Embryonic facial prominence (tissue), 1 donor: ENCODE measurements around the gene MYL3.

Experiments
- DNase-seq: peaks from one replicate; pipeline ENCODE4 v3.0.0-alpha.2; 2016; ENCODE audit errors: extremely low spot score

The MYL3 gene

GRCh38 chr3:46851364-46852333 is 11.6 kb downstream of the MYL3 start:
- no peak for DNase-seq

DNA sequence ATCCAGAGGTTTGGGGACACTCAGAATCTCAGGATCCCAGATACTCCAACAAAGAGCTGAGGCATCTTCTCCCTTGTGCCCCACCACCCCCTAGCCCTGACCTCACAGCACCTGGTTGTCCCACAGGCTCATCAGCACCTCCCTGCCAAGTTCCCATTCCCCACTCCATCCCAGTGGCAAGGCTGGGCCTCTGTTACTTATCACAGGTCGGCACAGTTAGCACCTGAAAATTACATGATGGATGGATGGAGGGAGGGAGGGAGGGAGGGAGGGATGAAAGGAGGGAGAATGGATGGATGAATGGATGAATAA is 12.8 kb downstream of the MYL3 start:
- no peak for DNase-seq

GRCh38 chr3:46849686-46850467 is 13.4 kb downstream of the MYL3 start:
- no peak for DNase-seq

DNA sequence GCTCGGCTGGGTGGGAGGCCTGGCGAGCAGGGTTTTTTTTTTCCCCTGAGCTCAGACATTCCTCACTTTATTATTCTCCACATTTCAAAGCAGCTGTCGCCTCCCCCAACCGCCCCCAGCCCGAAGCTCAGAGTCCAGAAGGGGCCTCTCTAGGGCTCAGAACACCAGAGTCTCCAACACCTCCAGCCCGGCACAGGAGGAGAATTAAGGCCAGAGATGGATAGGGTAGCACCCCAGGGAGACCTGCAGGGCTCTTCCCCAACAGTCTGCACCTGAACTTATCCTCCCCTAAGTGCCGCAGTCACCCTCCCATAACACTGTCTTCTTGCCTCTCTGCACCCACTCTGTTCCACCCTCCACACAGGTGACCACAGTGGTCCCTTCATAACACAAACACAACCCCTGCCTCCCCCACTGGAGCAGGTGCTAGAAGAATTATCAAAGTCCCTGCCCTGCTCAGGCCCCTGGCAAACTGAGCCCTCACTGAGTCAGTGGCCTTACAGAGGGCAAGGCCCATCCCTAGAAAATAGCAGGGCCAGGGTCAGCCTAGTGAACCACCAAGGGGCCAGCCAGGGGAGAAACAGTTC is 14.1 kb downstream of the MYL3 start:
- peak; percentile 13 for DNase-seq

GRCh38 chr3:46848271-46849044 is 14.8 kb downstream of the MYL3 start:
- no peak for DNase-seq

- DNase-seq, result no peak
Observed at GRCh38 chr3:46847744-46848143, 15.5 kb downstream of the MYL3 start.

DNA sequence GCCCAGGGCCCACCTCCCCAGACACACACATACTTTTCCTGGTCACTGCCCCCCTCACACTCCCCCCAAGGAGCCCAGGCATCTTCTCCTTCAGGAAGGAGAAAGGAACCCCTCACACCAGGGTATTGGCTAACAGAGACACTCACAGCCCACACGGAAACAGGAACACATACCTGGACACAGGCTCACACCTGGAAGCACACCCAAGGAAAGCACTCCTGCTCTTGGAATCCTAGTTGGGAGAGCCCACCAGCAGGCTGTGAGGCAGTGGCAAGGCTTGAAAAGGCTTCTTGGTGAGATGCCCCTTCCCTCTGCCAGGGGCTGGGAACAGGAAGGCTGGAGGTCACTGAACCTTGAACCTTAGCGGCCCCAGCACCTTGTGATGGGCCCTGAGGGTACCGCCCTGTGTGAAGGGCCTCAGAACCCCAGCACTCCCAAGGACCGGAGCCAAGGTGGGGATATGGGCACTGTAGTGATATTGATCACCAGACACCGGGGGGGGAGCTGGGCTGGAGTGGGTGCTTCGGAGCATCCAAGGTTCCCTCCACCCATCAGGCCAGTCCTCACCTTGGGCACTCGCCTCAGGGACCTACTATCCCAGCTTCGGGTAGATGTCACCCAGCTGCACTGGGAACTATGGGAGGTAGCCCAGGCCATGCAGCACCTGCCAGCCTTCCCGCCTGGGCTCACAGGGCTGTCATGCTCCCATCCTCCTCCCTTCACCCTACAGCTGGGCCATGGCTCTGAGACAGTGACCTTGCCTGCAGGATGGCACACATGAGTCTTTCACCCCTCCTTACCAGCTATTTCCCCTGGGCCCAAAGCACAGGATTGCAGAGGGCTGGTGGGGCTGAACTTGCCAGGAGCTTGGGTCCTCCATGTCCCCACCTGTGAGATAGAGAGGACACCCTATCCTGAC is 16.4 kb downstream of the MYL3 start:
- DNase-seq, result no peak

- peak; percentile 83 for DNase-seq
Observed at GRCh38 chr3:46845860-46846623, 17.2 kb downstream of the MYL3 start.

DNA sequence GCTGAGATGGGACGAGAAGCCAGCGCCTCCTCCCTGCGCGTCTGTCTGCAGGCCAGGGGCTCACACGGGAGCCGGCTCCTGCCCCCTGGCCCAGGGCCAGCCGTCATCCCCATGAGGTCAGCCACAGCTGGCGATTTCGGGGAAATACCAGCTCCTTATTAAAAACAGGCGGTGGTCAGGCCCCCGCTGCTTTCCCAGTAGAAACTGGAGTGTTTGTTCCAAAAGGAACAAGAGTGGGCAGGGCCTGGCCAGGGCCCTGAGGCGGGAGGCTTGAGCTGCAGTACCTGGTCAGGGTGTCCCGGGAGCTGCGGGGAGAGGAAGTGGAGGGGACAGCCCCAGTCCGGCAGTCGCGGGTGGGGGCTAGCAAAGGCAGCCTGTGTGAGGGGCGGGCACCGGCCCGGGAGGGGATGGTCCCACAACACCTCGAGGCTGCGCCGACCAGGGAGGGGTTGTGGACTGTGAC is 17.8 kb downstream of the MYL3 start:
- DNase-seq, result peak; percentile 46

- DNase-seq, result no peak
Observed at GRCh38 chr3:46844881-46845312, 18.3 kb downstream of the MYL3 start.

DNA sequence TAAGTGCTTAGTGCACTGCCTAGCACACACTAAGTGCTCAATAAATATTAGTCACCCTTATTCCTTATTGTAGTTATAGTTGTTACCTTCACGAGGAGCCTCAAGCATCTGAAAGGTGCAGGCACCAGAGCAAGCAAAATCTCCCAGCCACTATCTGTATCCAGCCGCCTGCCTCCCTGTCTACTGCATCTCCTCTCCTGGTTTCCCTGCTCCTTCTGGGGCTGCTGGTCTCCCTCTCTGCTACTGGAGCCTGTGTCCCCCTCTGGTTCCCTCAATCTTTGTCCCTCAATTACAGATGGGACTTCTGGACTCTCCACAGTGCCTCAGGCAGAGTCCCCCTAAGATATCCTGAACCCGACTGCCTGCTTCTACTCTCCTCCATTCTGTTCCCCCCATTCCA is 18.8 kb downstream of the MYL3 start:
- DNase-seq, result no peak

DNA sequence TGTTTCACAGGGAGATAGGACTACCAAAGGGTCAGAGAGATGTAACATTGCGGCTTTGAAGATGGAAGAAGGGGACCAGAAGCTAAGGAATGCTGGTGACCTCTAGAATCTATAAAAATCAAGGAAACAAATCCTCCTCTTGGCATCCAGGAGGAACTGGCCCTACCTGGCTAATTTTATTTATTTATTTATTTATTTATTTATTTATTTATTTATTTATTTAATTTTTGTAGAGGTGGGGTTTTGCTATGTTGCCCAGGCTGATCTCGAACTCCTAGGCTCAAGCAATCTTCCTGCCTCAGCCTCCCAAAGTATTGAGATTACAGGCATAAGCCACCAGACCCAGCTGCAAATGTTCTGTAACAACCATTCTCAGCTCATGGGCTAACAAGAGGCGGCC is 19.7 kb downstream of the MYL3 start:
- DNase-seq, result no peak

DNA sequence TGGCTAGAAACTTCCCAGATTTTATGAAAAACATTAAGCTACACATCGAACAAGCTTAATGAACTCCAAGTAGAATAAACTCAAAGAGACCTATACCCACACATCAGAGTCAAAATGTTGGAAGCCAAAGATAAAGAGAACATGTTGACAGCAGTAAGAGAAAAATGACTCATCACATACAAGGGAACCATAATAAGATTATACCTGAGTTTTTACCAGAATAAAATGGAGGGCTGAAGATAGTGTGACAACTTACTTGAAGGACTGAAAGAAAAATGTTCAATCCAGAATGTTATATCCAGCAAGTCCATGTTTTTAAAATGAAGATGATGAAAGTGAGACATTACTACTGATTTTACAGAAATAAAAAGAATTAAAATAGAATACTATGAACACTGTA is 22.8 kb downstream of the MYL3 start:
- DNase-seq, result no peak

- DNase-seq, result no peak
Observed at GRCh38 chr3:46838301-46838700, 24.9 kb downstream of the MYL3 start.

DNA sequence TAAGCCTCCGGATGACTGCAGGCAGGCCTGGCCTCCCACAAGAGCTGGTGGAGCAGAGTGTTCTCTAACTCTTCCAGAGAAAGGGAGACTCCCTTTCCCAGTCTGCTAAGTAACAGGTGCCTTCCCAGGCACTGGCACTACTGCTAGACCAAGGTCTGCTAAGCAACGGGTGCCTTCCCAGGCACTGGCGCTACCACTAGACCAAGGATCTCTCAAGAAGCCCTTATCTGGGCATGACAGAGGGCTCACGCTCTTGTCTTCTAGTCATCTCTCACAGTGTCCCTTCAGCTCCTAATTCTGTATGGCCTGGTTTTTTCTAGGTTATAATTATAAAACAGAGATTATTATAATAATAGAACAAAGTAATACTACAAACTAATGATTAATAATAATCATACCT is 27.8 kb downstream of the MYL3 start:
- DNase-seq, result no peak

GRCh38 chr3:46835054-46835453 is 28.2 kb downstream of the MYL3 start:
- no peak for DNase-seq

DNA sequence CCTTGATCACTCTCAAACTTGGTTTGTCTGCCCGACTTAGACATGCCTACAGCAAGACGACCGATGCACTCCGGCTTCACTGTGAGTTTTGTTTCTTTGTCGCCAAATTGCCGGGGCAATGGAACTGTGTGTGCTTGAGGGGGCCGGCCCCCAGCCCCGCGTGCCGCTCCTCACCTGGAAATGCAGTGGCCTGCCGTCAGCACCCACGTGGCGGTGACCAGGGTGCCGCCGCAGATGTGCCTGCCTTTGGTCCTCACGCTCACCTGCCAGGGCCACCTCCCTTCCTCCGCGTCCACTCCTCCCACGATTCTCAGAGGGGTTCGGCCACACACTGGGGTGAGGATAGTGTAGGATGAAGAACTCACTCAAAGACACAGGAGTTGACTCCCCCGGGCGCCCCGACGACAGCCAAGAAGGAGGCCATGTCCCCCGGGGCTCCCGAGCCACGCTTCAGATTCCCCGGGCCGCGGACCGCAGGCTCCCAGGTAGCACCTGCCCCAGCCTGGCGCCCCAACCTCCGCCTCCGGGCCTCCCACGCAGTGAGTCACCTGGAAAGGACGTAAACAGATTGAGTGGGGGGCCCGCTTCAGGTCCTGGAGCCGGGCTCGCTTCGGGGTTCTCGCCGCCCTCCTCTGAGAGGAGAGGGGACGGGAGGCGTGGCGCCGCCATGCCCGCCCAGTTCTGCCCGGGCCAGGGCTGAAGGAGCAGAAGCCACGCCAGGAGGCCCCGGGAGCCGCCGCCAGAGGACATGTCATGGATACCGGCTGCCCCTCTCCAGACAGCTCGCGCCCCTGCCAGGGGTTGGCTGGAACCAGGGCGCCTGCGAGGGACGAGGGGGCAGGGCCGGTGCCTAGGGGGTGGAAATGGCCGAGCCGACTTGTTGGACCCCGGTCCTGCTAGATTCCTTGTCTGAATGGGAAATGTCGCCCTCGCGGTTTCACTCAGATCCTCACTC is 29.6 kb downstream of the MYL3 start:
- no peak for DNase-seq

- no peak for DNase-seq
Observed at GRCh38 chr3:46831841-46832240, 31.4 kb downstream of the MYL3 start.

- no peak for DNase-seq
Observed at GRCh38 chr3:46831316-46831715, 31.9 kb downstream of the MYL3 start.
